SK-N-SH (cell line): ENCODE data around the gene TAOK3. TPM values are rescaled to one million over a fixed set of nuclear protein-coding genes. Genes with fewer than 3 reads are reported as not detected.
"Not testable (repeated sequence)": the region's sequence is repeated elsewhere in the genome, so short reads cannot be mapped to it uniquely, and the experiment has no call there.

Experiments
- CTCF ChIA-PET: fragments of 300-600, 350-600 bp; formaldehyde crosslinking; extraction: SDS; loops from one replicate; lab custom pipeline; 2021; lab: Yijun Ruan, JAX
- POLR2A ChIA-PET: fragments of 350-600 bp; sonication (Branson Sonifier 250); formaldehyde crosslinking; extraction: SDS; loops from one replicate; lab custom pipeline; 2020; ENCODE audit warnings: antibody characterized with exemption, inconsistent platforms; lab: Yijun Ruan, JAX
- DNase-seq: peaks from one replicate; pipeline ENCODE4 v3.0.0; 2012
- H2AFZ ChIP-seq: fragments of 200-600 bp; sonication (generic); 2 replicates; pipeline ENCODE4 v1.8.1; 2016; ENCODE audit warnings: antibody characterized with exemption, mild to moderate bottlenecking, low read depth
- H3F3A ChIP-seq: fragments of 200-600 bp; sonication (generic); replicated peaks from 2 replicates; pipeline ENCODE3; 2016; ENCODE audit warnings: antibody characterized with exemption, mild to moderate bottlenecking; ENCODE audit not compliant: insufficient read depth
- H3K27ac ChIP-seq, 2 experiments: fragments of 200-500 bp in 1 of 2; fragments of 200-600 bp in 1 of 2; sonication (Bioruptor generic) in 1 of 2; sonication (generic), shearing (Covaris generic) in 1 of 2; 2 replicates each; pipeline versions ENCODE4 v1.5.1 to v1.6.1; 2014 to 2016; ENCODE audit warnings: low read depth in 2 of 2, inconsistent platforms in 1 of 2, low read length in 1 of 2, mild to moderate bottlenecking in 1 of 2, mixed read lengths in 1 of 2
- H3K27me3 ChIP-seq: fragments of 200-600 bp; sonication (generic), shearing (Covaris generic); 2 replicates; pipeline ENCODE4 v1.6.1; 2016; ENCODE audit warnings: mixed run types; ENCODE audit not compliant: insufficient read depth
- H3K36me3 ChIP-seq, 2 experiments: fragments of 200-500 bp in 1 of 2; fragments of 200-600 bp in 1 of 2; sonication (Bioruptor generic) in 1 of 2; sonication (generic) in 1 of 2; replicated peaks in 1 of 2; 2 replicates each; pipeline versions ENCODE3 to v1.5.1; 2014 to 2016; ENCODE audit warnings: low read length in 1 of 2, mild to moderate bottlenecking in 1 of 2; ENCODE audit not compliant: insufficient read depth in 2 of 2, control insufficient read depth in 1 of 2
- H3K4me1 ChIP-seq, 2 experiments: fragments of 200-500 bp in 1 of 2; fragments of 200-600 bp in 1 of 2; sonication (Bioruptor generic) in 1 of 2; sonication (generic), shearing (Covaris generic) in 1 of 2; 2 replicates each; pipeline versions ENCODE4 v1.5.1 to v1.6.1; 2014 to 2016; ENCODE audit warnings: low read depth in 1 of 2, low read length in 1 of 2, mixed run types in 1 of 2; ENCODE audit not compliant: insufficient read depth in 2 of 2, control insufficient read depth in 1 of 2
- H3K4me2 ChIP-seq: fragments of 200-600 bp; sonication (generic), shearing (Covaris generic); 2 replicates; pipeline ENCODE4 v1.6.1; 2017; ENCODE audit warnings: mixed run types
- H3K4me3 ChIP-seq, 2 experiments: fragments of 200-500 bp in 1 of 2; fragments of 200-600 bp in 1 of 2; sonication (Bioruptor generic) in 1 of 2; sonication (generic), shearing (Covaris generic) in 1 of 2; 2 replicates each; pipeline versions ENCODE4 v1.5.1 to v1.8.1; 2014 to 2016; ENCODE audit warnings: low read depth in 2 of 2, inconsistent platforms in 1 of 2, low read length in 1 of 2, mild to moderate bottlenecking in 1 of 2, mixed read lengths in 1 of 2, moderate library complexity in 1 of 2
- H3K79me2 ChIP-seq: fragments of 200-600 bp; sonication (generic); 2 replicates; pipeline ENCODE4 v1.8.1; 2017; ENCODE audit warnings: mild to moderate bottlenecking; ENCODE audit not compliant: insufficient read depth
- H3K9ac ChIP-seq: fragments of 200-600 bp; sonication (generic); 2 replicates; pipeline ENCODE4 v1.6.1; 2017; ENCODE audit warnings: mixed run types
- H3K9me2 ChIP-seq: fragments of 200-600 bp; sonication (generic); 2 replicates; pipeline ENCODE4 v1.6.1; 2017; ENCODE audit warnings: mixed run types
- H3K9me3 ChIP-seq: fragments of 200-600 bp; sonication (generic); 2 replicates; pipeline ENCODE4 v1.6.1; 2017; ENCODE audit warnings: mixed run types, mild to moderate bottlenecking, moderate library complexity
- H4K20me1 ChIP-seq: fragments of 200-600 bp; sonication (generic); 2 replicates; pipeline ENCODE4 v1.6.1; 2017; ENCODE audit warnings: mild to moderate bottlenecking, mixed run types; ENCODE audit not compliant: insufficient read depth
- CHD2 ChIP-seq: fragments of 150-350 bp; IDR thresholded peaks from 2 replicates; pipeline ENCODE4 v1.6.1; 2018; ENCODE audit warnings: low read length; ENCODE audit not compliant: partially characterized antibody
- ELF1 ChIP-seq: IDR thresholded peaks from 2 replicates; pipeline ENCODE4 v1.4.0; 2012
- FOXJ3 ChIP-seq: sonication (generic); formaldehyde crosslinking; IDR thresholded peaks from 2 replicates; pipeline ENCODE4 v1.5.1; 2020; ENCODE audit warnings: mild to moderate bottlenecking, missing genetic modification reagents
- GABPA ChIP-seq: IDR thresholded peaks from 2 replicates; pipeline ENCODE4 v1.4.0; 2012; ENCODE audit warnings: low read depth, mild to moderate bottlenecking
- GATA2 ChIP-seq: sonication (generic); formaldehyde crosslinking; IDR thresholded peaks from 2 replicates; pipeline ENCODE4 v1.5.0; 2020; ENCODE audit warnings: mild to moderate bottlenecking, missing genetic modification reagents
- MEF2A ChIP-seq: IDR thresholded peaks from 2 replicates; pipeline ENCODE4 v1.4.0; 2012; ENCODE audit warnings: low read depth, borderline replicate concordance
- MXI1 ChIP-seq: IDR thresholded peaks from 2 replicates; pipeline ENCODE4 v1.6.1; 2012; ENCODE audit warnings: mild to moderate bottlenecking, low read depth, low read length, improper control_type of control experiment
- NFIC ChIP-seq: IDR thresholded peaks from 2 replicates; pipeline ENCODE4 v1.4.0; 2012; ENCODE audit warnings: borderline replicate concordance
- NRF1 ChIP-seq: IDR thresholded peaks from 2 replicates; pipeline ENCODE4 v1.6.1; 2012; ENCODE audit warnings: low read depth, mild to moderate bottlenecking, low read length
- RAD21 ChIP-seq: IDR thresholded peaks from 2 replicates; pipeline ENCODE4 v1.6.1; 2012; ENCODE audit warnings: mild to moderate bottlenecking, low read length
- RCOR1 ChIP-seq: fragments of 150-350 bp; IDR thresholded peaks from 2 replicates; pipeline ENCODE4 v1.6.1; 2017; ENCODE audit warnings: antibody characterized with exemption, low read length
- SIN3A ChIP-seq: IDR thresholded peaks from 2 replicates; pipeline ENCODE4 v1.6.1; 2012; ENCODE audit warnings: low read depth, mild to moderate bottlenecking, low read length, moderate library complexity, borderline replicate concordance
- YY1 ChIP-seq: IDR thresholded peaks from 2 replicates; pipeline ENCODE4 v1.4.0; 2012; ENCODE audit warnings: low read depth, mild to moderate bottlenecking
- WGBS: methylation state at CpG from one replicate; pipeline ENCODE4 v1.1.6; 2017; ENCODE audit warnings: low lambda C conversion rate; 5-methylcytosine and 5-hydroxymethylcytosine counted together
- polyA plus RNA-seq, 3 experiments: library from polyadenylated mRNA; depleted of rRNA; stranded (reverse); fragments of >200 nt; gene quantifications; 2 replicates each; pipeline ENCODE4 v1.2.3, GENCODE V29; 2012
- TF ChIP-seq, protein P1 (sequence below): fragments of 150-350 bp; IDR thresholded peaks from 2 replicates; pipeline ENCODE4 v1.6.1; 2016; ENCODE audit warnings: mild to moderate bottlenecking, low read depth, low read length

TAOK3 gene
- polyA plus RNA-seq, 1 of the 3 experiments (the other 2 are of a cell fraction): 18.1 TPM

DNA sequence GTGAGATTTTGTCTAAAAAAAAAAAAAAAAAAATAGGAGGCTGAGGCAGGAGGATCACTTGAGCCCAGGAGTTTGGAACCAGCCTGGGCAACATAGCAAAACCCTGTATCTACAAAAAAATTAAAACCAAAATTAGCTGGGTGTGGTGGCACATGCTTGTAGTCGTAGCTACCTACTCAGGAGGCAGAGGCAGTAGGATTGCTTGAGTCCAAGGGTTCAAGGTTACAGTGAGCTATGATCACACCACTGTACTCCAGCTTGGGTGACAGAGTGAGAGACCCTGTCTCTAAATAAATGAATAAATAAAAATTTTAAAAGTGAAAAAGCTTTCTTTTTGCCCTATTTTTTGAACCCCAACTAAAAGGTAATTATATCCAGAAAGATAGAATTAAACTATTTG lies 123.2 kb downstream of the TAOK3 start:
- no peaks in the 10 kb centered on the region for H3K79me2 ChIP-seq
- no peaks in the 10 kb centered on the region; the same call in 1 of the 2 replicates for H3K9me3 ChIP-seq
- H3K4me3 ChIP-seq: no peak overlapping the region
- 100% methylated on average over 1 of the region's 1 CpG for whole genome bisulfite sequencing
- no peaks in the 10 kb centered on the region for H3K4me1 ChIP-seq
- POLR2A ChIA-PET: no interaction called here
- no peak for DNase-seq
- H3K27me3 ChIP-seq: no peaks in the 10 kb centered on the region
- no peak overlapping the region for H2AFZ ChIP-seq
- peaks cover 3% of the 10 kb centered on the region for H3F3A ChIP-seq
- CTCF ChIA-PET: interaction anchor here (1.3 kb wide), 1 partner anchor 116 kb away, joined by 3 read pairs; no protein-coding TSS in a partner anchor
- no peak overlapping the region for H3K9ac ChIP-seq
- H4K20me1 ChIP-seq: no peaks in the 10 kb centered on the region
- TF ChIP-seq CHD2 (no peak), RAD21 (no peak), NRF1 (no peak), SIN3A (no peak), GABPA (no peak), ELF1 (no peak), MEF2A (no peak), FOXJ3 (CRISPR knock-in tag) (no peak), MXI1 (no peak), RCOR1 (no peak), YY1 (no peak), GATA2 (CRISPR knock-in tag) (no peak), NFIC (no peak)
- TF ChIP-seq, protein P1, sequence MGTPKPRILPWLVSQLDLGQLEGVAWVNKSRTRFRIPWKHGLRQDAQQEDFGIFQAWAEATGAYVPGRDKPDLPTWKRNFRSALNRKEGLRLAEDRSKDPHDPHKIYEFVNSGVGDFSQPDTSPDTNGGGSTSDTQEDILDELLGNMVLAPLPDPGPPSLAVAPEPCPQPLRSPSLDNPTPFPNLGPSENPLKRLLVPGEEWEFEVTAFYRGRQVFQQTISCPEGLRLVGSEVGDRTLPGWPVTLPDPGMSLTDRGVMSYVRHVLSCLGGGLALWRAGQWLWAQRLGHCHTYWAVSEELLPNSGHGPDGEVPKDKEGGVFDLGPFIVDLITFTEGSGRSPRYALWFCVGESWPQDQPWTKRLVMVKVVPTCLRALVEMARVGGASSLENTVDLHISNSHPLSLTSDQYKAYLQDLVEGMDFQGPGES: no peak
- no peaks in the 10 kb centered on the region for H3K9me2 ChIP-seq
- no peak overlapping the region for H3K27ac ChIP-seq
- H3K36me3 ChIP-seq: peaks cover 0 to 15% of the 10 kb centered on the region in 2 experiments
- no peak overlapping the region for H3K4me2 ChIP-seq

DNA sequence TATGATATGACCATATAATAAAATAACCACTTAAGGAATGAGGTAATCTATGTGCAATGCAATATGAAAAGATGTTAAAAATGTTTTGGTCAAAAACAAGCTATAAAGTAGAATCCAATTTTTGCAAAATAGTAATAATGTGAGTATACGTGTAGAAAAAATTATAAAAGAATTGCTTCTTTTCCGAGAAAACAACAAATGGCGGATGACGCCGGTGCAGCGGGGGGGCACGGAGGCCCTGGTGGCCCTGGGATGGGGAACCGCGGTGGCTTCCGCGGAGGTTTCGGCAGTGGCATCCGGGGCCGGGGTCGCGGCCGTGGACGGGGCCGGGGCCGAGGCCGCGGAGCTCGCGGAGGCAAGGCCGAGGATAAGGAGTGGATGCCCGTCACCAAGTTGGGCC lies 126.8 kb downstream of the TAOK3 start:
- H3K4me1 ChIP-seq, H3K27me3 ChIP-seq, H3K27ac ChIP-seq, POLR2A ChIA-PET, DNase-seq, H3K79me2 ChIP-seq, H3F3A ChIP-seq, H3K4me3 ChIP-seq, H3K9ac ChIP-seq, CTCF ChIA-PET, H4K20me1 ChIP-seq, H3K9me3 ChIP-seq, H2AFZ ChIP-seq, H3K4me2 ChIP-seq, H3K9me2 ChIP-seq: not testable (repeated sequence)
- peaks cover 0 to 19% of the 10 kb centered on the region in 2 experiments for H3K36me3 ChIP-seq
- 97% methylated on average over 12 of the region's 26 CpGs for WGBS
